B cell (primary cell): ENCODE data around the gene DNAL1.

Experiments used
- CTCF ChIP-seq: fragments of 200-600 bp; IDR thresholded peaks from one replicate; pipeline ENCODE4 v1.8.0; 2022; ENCODE audit warnings: antibody characterized with exemption, mild to moderate bottlenecking
- EZH2 ChIP-seq: IDR thresholded peaks from 2 replicates; pipeline ENCODE4 v1.6.1; 2012; ENCODE audit warnings: borderline replicate concordance, low read depth, mild to moderate bottlenecking, moderate library complexity, low read length; ENCODE audit not compliant: insufficient read depth, poor library complexity, severe bottlenecking

GRCh38 chr14:73744175-73744867 lies 99.5 kb downstream of the DNAL1 start:
- TF ChIP-seq EZH2 (no peak), CTCF (no peak)
